ENCODE results near the gene KLF2.

The KLF2 gene

DNA sequence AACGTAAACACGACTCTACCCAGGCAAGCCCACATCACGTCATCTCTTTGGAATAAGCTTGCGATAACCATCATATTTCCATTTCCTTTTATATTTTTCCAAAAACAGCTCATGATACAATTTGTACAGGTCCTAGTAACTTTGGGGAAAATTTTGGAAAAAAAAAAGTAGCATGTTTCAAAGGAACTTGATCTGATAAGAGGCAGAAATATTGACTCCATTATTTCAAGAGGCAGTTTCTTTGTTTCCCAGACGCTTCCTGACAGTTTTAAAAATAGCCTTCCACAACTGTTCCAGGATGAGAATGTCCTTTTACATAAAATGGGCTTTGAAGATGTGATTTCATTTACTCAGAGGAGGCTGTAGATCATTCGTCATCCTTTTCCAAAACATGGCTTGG, 23.1 kb downstream of the KLF2 start:
- no peak for DNase-seq
- H2BK15ac ChIP-seq (replicated peaks; ENCODE audit: low read depth) = no peak overlapping the region
- no peaks in the 10 kb centered on the region for H3K79me2 ChIP-seq (ENCODE audit: control insufficient read depth, insufficient read depth, low read length)
- no peak overlapping the region for H3K18ac ChIP-seq (ENCODE audit: low read length)
- H3K4me1 ChIP-seq (ENCODE audit: control insufficient read depth, low read depth, low read length) = no peaks in the 10 kb centered on the region
- H2BK5ac ChIP-seq (ENCODE audit: low read length) = no peak overlapping the region
- no CpG with 5 or more reads among the region's 6 CpGs for WGBS (ENCODE audit: extremely low coverage, insufficient coverage, low lambda C conversion rate)
- no peak overlapping the region for H2BK120ac ChIP-seq (ENCODE audit: low read depth, low read length)
- no peaks in the 10 kb centered on the region for H3K79me1 ChIP-seq (ENCODE audit: low read length)
- no peak overlapping the region for H3K4me3 ChIP-seq (ENCODE audit: low read length)
- no peak overlapping the region for H4K5ac ChIP-seq (ENCODE audit: low read length)
- H3K4me2 ChIP-seq (ENCODE audit: low read length) = no peak overlapping the region
- H3K9ac ChIP-seq (ENCODE audit: low read length) = no peak overlapping the region
- no peaks in the 10 kb centered on the region for H3K27me3 ChIP-seq (ENCODE audit: insufficient read depth, low read length, poor library complexity)
- no peak overlapping the region for H3K23ac ChIP-seq (ENCODE audit: low read length)
- no peak overlapping the region for H3K4ac ChIP-seq (ENCODE audit: low read depth, low read length)
- H3K27ac ChIP-seq (ENCODE audit: low read depth, low read length) = no peak overlapping the region
- no peak overlapping the region for H2AK5ac ChIP-seq (ENCODE audit: low read length)
- no peak overlapping the region for H3K56ac ChIP-seq (ENCODE audit: low read length)
- no peaks in the 10 kb centered on the region for H3K36me3 ChIP-seq (ENCODE audit: control insufficient read depth, insufficient read depth, low read length)
- H4K8ac ChIP-seq (ENCODE audit: low read depth, low read length) = no peak overlapping the region

DNA sequence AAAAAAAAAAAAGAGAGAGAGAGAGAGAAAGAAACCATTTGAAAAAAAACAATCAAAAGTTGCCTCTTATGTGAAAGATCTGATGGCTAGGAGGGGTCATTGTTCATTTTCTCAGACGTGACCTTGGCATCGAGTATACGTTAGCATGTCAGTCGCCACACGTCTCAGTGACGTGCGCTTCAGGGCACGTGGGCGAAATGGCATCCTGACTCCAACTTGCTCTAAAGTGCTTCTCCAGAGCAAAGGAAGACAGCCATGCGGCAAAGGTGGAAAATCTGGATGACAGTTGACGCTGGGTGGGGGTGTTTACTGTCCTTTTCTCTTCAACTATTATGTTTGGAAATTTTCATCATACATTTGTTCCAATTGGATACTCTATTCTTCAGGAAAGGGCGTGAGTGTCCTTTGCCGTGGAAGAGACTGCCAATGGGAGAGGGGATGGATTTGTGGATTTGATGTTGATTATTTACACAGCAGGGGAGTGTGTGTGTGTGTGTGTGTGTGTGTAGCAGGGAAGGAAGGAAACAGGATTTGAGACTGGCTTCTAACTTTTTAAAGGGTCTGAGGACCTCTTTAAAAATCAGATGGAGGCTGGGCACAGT, 25.0 kb downstream of the KLF2 start:
- Histone ChIP-seq H3K4me3 (ENCODE audit: low read length) (no peak overlapping the region), H2BK15ac (replicated peaks; ENCODE audit: low read depth) (no peak overlapping the region), H3K4me1 (ENCODE audit: control insufficient read depth, low read depth, low read length) (no peaks in the 10 kb centered on the region), H3K27me3 (ENCODE audit: insufficient read depth, low read length, poor library complexity) (no peaks in the 10 kb centered on the region), H2BK120ac (ENCODE audit: low read depth, low read length) (no peak overlapping the region), H4K8ac (ENCODE audit: low read depth, low read length) (no peak overlapping the region), H2AK5ac (ENCODE audit: low read length) (no peak overlapping the region), H3K79me1 (ENCODE audit: low read length) (no peaks in the 10 kb centered on the region), H3K4ac (ENCODE audit: low read depth, low read length) (no peak overlapping the region), H3K56ac (ENCODE audit: low read length) (no peak overlapping the region), H2BK5ac (ENCODE audit: low read length) (no peak overlapping the region), H3K9ac (ENCODE audit: low read length) (no peak overlapping the region), H3K18ac (ENCODE audit: low read length) (no peak overlapping the region), H3K36me3 (ENCODE audit: control insufficient read depth, insufficient read depth, low read length) (no peaks in the 10 kb centered on the region), H3K4me2 (ENCODE audit: low read length) (no peak overlapping the region), H3K23ac (ENCODE audit: low read length) (no peak overlapping the region), H3K79me2 (ENCODE audit: control insufficient read depth, insufficient read depth, low read length) (no peaks in the 10 kb centered on the region), H4K5ac (ENCODE audit: low read length) (no peak overlapping the region), H3K27ac (ENCODE audit: low read depth, low read length) (no peak overlapping the region)
- WGBS (ENCODE audit: extremely low coverage, insufficient coverage, low lambda C conversion rate) = no CpG with 5 or more reads among the region's 13 CpGs
- DNase-seq = no peak

DNA sequence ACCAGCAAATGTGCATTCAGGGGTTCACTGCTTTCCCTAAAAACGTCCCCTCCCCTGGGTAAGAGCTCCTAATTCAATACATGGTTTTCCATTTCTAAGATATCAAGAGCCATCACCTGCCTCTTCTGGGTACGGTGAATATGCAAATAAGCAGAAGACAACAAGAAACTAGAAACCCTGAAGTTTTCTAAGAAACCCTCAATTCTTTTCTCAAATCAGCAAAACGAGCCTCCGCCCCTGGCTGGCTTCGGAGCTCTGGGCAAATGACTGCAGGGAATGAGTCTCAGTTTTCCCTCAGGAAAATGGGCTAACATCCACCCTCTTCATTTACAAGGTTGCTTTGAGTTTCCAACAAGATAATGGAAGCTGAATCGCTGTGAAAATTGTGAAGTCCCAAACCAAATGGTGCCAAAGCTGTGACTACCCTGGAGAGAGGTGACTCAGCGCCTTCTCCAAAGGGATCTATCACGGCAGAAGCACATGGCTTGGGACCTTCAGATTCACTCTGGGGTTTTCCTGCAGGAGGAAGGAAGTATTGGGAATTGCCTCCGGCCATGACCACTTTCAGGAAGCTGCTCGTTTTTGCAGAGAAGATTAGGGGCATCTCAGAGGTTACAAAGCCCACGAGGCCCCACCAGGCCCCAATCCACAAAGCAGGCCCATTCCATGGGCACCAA, 26.6 kb downstream of the KLF2 start:
- no peaks in the 10 kb centered on the region for H3K4me1 ChIP-seq (ENCODE audit: control insufficient read depth, low read depth, low read length)
- no peak overlapping the region for H2BK15ac ChIP-seq (replicated peaks; ENCODE audit: low read depth)
- no peak overlapping the region for H2AK5ac ChIP-seq (ENCODE audit: low read length)
- no peaks in the 10 kb centered on the region for H3K79me1 ChIP-seq (ENCODE audit: low read length)
- no peak overlapping the region for H3K4me2 ChIP-seq (ENCODE audit: low read length)
- no peaks in the 10 kb centered on the region for H3K36me3 ChIP-seq (ENCODE audit: control insufficient read depth, insufficient read depth, low read length)
- no peak overlapping the region for H3K4ac ChIP-seq (ENCODE audit: low read depth, low read length)
- no peak overlapping the region for H2BK5ac ChIP-seq (ENCODE audit: low read length)
- no peak overlapping the region for H3K9ac ChIP-seq (ENCODE audit: low read length)
- H3K4me3 ChIP-seq (ENCODE audit: low read length) = no peak overlapping the region
- no peak overlapping the region for H3K56ac ChIP-seq (ENCODE audit: low read length)
- H3K27ac ChIP-seq (ENCODE audit: low read depth, low read length) = no peak overlapping the region
- no peaks in the 10 kb centered on the region for H3K79me2 ChIP-seq (ENCODE audit: control insufficient read depth, insufficient read depth, low read length)
- WGBS (ENCODE audit: extremely low coverage, insufficient coverage, low lambda C conversion rate) = no CpG with 5 or more reads among the region's 11 CpGs
- no peak overlapping the region for H2BK120ac ChIP-seq (ENCODE audit: low read depth, low read length)
- H4K5ac ChIP-seq (ENCODE audit: low read length) = no peak overlapping the region
- no peak overlapping the region for H3K23ac ChIP-seq (ENCODE audit: low read length)
- no peak overlapping the region for H3K18ac ChIP-seq (ENCODE audit: low read length)
- H4K8ac ChIP-seq (ENCODE audit: low read depth, low read length) = no peak overlapping the region
- no peaks in the 10 kb centered on the region for H3K27me3 ChIP-seq (ENCODE audit: insufficient read depth, low read length, poor library complexity)
- peak; percentile 63 for DNase-seq

- Histone ChIP-seq H3K4me1 (ENCODE audit: control insufficient read depth, low read depth, low read length) (no peaks in the 10 kb centered on the region), H3K27ac (ENCODE audit: low read depth, low read length) (no peak overlapping the region), H3K9ac (ENCODE audit: low read length) (no peak overlapping the region), H2BK5ac (ENCODE audit: low read length) (no peak overlapping the region), H2BK120ac (ENCODE audit: low read depth, low read length) (no peak overlapping the region), H3K4me2 (ENCODE audit: low read length) (no peak overlapping the region), H3K4me3 (ENCODE audit: low read length) (no peak overlapping the region), H3K18ac (ENCODE audit: low read length) (no peak overlapping the region), H4K8ac (ENCODE audit: low read depth, low read length) (no peak overlapping the region), H4K5ac (ENCODE audit: low read length) (no peak overlapping the region), H3K27me3 (ENCODE audit: insufficient read depth, low read length, poor library complexity) (no peaks in the 10 kb centered on the region), H3K36me3 (ENCODE audit: control insufficient read depth, insufficient read depth, low read length) (no peaks in the 10 kb centered on the region), H2BK15ac (replicated peaks; ENCODE audit: low read depth) (no peak overlapping the region), H3K4ac (ENCODE audit: low read depth, low read length) (no peak overlapping the region), H3K79me1 (ENCODE audit: low read length) (no peaks in the 10 kb centered on the region), H3K79me2 (ENCODE audit: control insufficient read depth, insufficient read depth, low read length) (no peaks in the 10 kb centered on the region), H3K56ac (ENCODE audit: low read length) (no peak overlapping the region), H2AK5ac (ENCODE audit: low read length) (no peak overlapping the region), H3K23ac (ENCODE audit: low read length) (no peak overlapping the region)
- DNase-seq = no peak
- no CpG with 5 or more reads among the region's 39 CpGs for WGBS (ENCODE audit: extremely low coverage, insufficient coverage, low lambda C conversion rate)
Observed at GRCh38 chr19:16355293-16356043, 30.8 kb downstream of the KLF2 start.

GRCh38 chr19:16358456-16358855, 33.8 kb downstream of the KLF2 start:
- no peaks in the 10 kb centered on the region for H3K27me3 ChIP-seq (ENCODE audit: insufficient read depth, low read length, poor library complexity)
- no peak overlapping the region for H2AK5ac ChIP-seq (ENCODE audit: low read length)
- no peak overlapping the region for H3K23ac ChIP-seq (ENCODE audit: low read length)
- H3K79me2 ChIP-seq (ENCODE audit: control insufficient read depth, insufficient read depth, low read length) = no peaks in the 10 kb centered on the region
- H2BK120ac ChIP-seq (ENCODE audit: low read depth, low read length) = no peak overlapping the region
- no peak overlapping the region for H4K8ac ChIP-seq (ENCODE audit: low read depth, low read length)
- no peaks in the 10 kb centered on the region for H3K79me1 ChIP-seq (ENCODE audit: low read length)
- H2BK15ac ChIP-seq (replicated peaks; ENCODE audit: low read depth) = no peak overlapping the region
- H3K9ac ChIP-seq (ENCODE audit: low read length) = no peak overlapping the region
- H3K36me3 ChIP-seq (ENCODE audit: control insufficient read depth, insufficient read depth, low read length) = no peaks in the 10 kb centered on the region
- no peak overlapping the region for H3K4ac ChIP-seq (ENCODE audit: low read depth, low read length)
- no peak overlapping the region for H3K4me3 ChIP-seq (ENCODE audit: low read length)
- WGBS (ENCODE audit: extremely low coverage, insufficient coverage, low lambda C conversion rate) = no CpG with 5 or more reads among the region's 15 CpGs
- no peak overlapping the region for H3K4me2 ChIP-seq (ENCODE audit: low read length)
- H3K18ac ChIP-seq (ENCODE audit: low read length) = no peak overlapping the region
- no peak overlapping the region for H3K27ac ChIP-seq (ENCODE audit: low read depth, low read length)
- no peak overlapping the region for H4K5ac ChIP-seq (ENCODE audit: low read length)
- DNase-seq = no peak
- no peak overlapping the region for H3K56ac ChIP-seq (ENCODE audit: low read length)
- no peak overlapping the region for H2BK5ac ChIP-seq (ENCODE audit: low read length)
- no peaks in the 10 kb centered on the region for H3K4me1 ChIP-seq (ENCODE audit: control insufficient read depth, low read depth, low read length)

All from mesendoderm (in vitro differentiated cells).